CD4-positive, alpha-beta T cell treated with Interleukin-15 for 4 hours (primary cell): ENCODE results near the gene APH1B.
"Not testable (repeated sequence)": the region's sequence is repeated elsewhere in the genome, so short reads cannot be mapped to it uniquely, and the experiment has no call there.

Experiments
- DNase-seq: peaks from one replicate; pipeline ENCODE4 v3.0.0-alpha.2; 2020; ENCODE audit warnings: low spot score

APH1B gene

GRCh38 chr15:63331456-63331855 is 54.1 kb downstream of the APH1B start:
- no peak for DNase-seq

GRCh38 chr15:63332367-63333124 is 55.1 kb downstream of the APH1B start:
- no peak for DNase-seq

DNA sequence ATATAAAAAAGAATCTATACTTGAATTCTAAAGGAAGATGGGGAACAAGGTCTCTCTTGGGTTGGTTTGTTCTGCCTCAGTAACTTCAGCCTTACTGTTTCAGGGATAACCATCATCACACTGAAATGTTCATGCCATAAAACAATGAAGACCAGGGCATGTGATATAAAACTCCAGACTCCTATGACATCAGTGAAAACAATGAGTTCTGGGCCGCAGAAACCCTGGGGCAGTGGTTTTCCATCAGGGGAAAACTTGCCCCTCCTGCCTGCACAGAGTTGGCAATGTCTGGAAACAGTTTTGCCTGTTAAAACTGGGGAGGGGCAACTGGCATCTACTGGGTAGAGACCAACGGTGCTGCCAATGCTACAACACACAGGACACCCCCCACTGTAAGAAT is 57.4 kb downstream of the APH1B start:
- no peak for DNase-seq

- no peak for DNase-seq
These were observed 58.3 kb downstream of the APH1B start for GRCh38 chr15:63335543-63336240.

DNA sequence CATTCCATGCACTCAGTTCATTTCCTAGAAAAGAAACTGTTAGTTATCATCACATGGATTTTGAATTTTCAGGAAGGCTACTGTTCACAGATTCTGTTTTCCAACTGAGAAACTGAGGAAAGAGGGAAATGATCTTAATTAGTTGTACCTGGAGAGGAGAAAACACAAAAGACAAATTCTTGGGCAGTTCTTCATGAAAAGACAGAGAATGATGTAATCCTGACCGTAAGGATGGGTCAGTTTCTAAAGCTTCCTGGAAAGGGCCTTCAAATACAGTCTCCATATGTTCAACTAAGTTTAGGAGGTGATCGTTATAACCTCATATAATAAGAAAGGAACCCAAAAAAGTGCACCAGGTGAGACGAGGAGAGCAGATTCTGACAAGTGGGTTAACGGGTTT is 59.6 kb downstream of the APH1B start:
- DNase-seq = no peak

GRCh38 chr15:63338170-63338569 is 60.8 kb downstream of the APH1B start:
- DNase-seq = no peak

DNA sequence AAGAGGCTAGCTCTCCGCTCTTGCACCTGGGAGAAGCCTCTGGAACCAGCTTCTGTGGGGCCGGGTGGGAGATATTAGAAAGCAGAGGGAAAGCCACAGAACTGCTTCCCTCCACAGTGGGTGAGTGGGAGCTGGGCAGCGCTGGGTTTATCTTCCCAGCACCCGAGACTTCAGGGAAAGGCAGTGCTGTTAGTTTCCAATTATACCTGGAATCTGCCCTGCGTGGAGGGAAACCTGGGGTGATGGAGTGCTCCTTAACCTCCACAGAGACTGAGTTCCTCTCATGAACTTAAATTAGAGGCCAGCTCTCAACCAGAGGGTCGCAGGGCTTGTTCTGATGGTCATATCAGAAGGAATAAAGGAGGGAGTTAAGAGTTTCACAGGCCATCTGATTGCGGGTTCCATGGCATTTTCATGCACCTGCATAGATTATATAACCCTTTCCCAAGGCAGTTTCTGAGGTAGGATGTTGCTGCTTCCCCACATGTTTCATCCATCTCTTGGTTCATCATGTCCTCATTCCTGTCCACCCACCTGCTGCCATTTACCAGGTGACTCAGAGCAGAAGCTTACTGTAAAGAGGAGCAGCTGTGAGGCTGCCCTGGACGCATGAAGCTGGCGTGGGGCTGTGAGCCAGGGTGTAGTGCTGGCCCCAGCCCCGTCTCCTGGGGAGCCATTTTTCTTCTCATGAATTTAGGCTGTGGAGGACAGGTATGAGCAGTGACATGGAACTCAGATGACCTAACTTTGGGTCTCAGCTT is 61.8 kb downstream of the APH1B start:
- DNase-seq = no peak

DNA sequence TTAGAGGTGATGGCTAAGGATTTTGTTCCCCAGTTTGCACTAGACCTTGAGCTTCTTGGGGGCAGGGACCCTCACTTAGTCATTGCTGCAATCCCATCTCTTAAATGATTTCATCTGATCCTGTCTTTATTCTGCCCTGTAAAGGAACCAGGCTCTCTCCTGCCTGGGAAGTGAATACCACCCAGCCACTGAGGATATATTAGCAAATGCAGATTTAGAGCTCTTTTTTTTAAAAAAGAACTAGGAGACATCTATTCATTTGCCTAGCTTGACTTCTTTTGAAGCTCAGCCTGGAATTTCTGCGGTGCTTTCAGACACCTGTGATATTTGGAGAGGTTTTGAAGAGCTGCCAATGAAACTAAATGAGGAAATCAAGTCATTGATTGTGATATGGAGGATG is 62.4 kb downstream of the APH1B start:
- DNase-seq = no peak

DNA sequence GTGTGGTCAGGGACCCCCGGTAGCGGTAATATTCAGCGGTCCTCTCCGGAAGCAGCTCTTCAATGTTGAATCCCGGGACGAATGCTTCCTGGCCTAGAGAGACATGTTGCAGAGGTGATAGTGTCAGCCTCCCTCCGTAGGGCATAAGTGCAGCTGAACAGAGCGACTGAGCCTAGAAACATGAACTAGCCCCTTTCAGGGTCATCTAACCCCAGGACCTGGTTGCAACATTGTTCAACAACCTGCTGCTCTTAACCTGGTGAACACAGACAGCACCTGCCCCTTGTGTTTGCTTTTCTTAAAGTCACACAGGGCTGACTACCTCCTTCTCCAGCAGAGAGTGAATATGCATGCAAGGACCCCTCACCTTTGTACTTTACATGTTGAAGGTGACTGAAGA is 62.9 kb downstream of the APH1B start:
- no peak for DNase-seq

DNA sequence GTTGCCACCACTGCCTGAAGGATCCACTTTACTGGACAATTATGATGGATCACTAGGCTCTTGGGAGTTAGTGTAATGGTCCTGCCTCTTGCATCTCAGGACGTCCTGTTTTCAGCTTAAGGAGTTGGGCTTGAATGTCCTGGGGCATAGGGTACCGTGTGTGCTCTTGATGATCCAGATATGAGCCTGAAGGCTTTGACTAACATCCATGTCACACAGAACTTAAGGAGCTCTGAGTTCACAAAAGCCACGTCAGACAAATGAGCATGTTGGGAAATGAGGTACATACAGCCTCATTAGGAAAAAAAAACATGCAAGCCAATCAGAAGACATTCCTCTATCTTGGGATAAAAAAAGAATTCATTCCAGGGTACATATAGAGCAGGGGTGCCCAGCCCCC is 63.5 kb downstream of the APH1B start:
- no peak for DNase-seq

- DNase-seq = no peak
These were observed 64.5 kb downstream of the APH1B start for GRCh38 chr15:63341898-63342297.

DNA sequence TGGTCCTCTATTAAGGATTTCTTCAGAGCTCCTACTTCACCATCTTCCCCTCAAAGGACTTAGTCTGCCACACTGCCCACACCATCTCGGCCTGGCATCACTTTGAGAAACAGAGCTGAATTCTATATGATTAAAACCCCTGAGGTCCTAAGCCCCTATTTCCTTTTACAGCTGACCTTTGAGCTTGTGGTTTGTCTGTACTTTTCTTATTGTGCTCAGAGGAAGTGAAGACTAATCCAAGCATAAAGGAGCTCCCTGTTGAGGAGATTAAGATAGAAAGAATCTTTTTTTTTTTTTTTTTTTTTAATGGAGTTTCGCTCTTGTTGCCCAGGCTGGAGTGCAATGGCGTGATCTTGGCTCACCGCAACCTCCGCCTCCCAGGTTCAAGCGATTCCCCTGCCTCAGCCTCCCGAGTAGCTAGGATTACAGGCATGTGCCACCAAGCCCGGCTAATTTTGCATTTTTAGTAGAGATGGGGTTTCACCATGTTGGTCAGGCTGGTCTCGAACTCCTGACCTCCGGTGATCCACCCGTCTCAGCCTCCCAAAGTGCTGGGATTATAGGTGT is 65.7 kb downstream of the APH1B start:
- DNase-seq = not testable (repeated sequence)

DNA sequence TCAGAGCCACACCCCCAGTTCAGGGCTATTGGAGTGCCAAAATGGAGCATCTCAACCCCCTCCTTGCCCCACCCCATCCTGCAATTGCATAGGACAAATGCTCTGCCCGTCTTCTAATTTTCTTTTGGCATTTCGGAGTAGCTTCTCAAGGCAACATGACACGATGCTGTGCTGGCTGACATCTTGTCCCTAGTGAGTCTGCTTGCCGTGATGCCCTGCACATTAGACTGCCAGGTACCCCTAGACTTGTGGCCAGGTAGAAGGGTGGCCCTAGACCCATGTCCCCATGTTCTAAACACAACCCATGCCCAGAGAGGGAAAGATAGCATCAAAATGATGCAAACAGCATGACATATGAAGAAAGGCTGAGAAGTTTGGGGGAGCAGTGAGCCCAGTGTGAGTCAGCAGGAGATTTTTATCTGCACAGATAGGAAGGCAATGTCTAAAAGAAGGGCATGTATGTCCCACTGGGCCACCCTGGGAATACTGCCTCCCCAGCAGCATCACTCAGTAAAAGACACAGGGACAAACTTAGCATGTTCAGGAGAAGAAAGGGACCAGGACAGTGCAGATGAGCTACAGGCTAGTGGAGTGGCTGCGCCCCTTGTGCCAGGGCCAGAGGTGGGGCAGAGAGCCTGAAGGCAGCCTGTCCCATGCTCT is 67.5 kb downstream of the APH1B start:
- no peak for DNase-seq

GRCh38 chr15:63345391-63345752 is 68.0 kb downstream of the APH1B start:
- no peak for DNase-seq

- no peak for DNase-seq
These were observed 69.9 kb downstream of the APH1B start for GRCh38 chr15:63347074-63347857.

- DNase-seq = no peak
These were observed 71.0 kb downstream of the APH1B start for GRCh38 chr15:63348392-63348791.

GRCh38 chr15:63349156-63349555 is 71.8 kb downstream of the APH1B start:
- DNase-seq = no peak

- DNase-seq = no peak
These were observed 72.2 kb downstream of the APH1B start for GRCh38 chr15:63349621-63350020.

DNA sequence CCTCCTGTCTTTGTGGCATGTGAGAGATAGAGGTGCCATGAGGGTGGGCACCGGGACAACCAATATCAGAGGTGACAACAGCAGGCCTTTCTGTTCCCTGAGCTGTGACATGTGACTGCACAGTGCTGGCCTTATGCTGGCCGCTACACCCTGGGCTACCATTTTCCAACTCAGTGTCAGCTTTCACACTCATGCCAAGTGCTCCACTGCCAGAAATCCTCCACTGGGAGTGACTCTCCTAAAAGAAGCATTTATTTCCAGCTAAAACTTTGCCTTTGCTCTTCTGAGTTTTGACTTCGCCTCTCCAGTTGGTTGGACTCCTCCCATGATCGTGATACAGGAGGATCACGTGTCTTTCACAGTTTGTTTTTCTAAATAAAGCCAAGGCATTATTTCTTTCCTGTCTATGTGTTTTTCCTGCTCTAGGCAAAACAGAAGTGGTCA is 72.8 kb downstream of the APH1B start:
- DNase-seq = no peak

DNA sequence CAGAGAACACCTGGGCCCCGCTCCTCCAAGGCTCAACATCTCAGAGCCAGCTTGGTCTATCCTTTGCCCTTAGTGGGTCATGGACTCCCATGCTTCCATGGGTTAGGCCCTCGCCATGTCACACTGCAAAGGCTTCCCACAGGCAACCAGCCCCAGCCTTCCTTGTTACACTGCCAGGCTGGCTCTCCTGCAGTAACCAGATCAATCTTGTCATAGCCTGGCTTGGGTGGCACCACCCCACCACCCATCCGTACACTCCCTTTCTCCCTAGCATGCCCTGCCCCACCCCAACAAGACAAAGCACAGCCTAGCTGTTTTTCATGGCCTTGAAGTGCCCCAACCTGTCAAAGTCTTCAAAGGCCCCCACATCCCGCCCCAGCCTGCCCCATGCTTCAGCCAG is 73.8 kb downstream of the APH1B start:
- DNase-seq = no peak

GRCh38 chr15:63352808-63353207 is 75.4 kb downstream of the APH1B start:
- no peak for DNase-seq
